Progenitor cell of endocrine pancreas (in vitro differentiated cells): Measurements from ENCODE around the gene ELOVL1. TPM values are rescaled to one million over a fixed set of nuclear protein-coding genes. Genes with fewer than 3 reads are reported as not detected.

ENCODE experiments used
- DNase-seq: peaks from one replicate; pipeline ENCODE4 v3.0.0; 2021; ENCODE audit warnings: low spot score; ENCODE audit not compliant: unreplicated experiment
- H3K27ac Mint-ChIP-seq: 2 replicates; pipeline ENCODE4 v1.8.0; 2021; ENCODE audit warnings: mild to moderate bottlenecking, moderate library complexity, mixed read lengths
- H3K27me3 Mint-ChIP-seq: 2 replicates; pipeline ENCODE4 v1.8.0; 2021; ENCODE audit warnings: mixed read lengths
- H3K36me3 Mint-ChIP-seq: 2 replicates; pipeline ENCODE4 v1.8.0; 2022; ENCODE audit warnings: mixed read lengths; ENCODE audit not compliant: insufficient read depth
- H3K4me1 Mint-ChIP-seq: 2 replicates; pipeline ENCODE4 v1.8.0; 2021; ENCODE audit warnings: low read depth, mixed read lengths
- H3K4me3 Mint-ChIP-seq: 2 replicates; pipeline ENCODE4 v1.8.0; 2021; ENCODE audit warnings: low read depth, mild to moderate bottlenecking, moderate library complexity, mixed read lengths
- H3K9me3 Mint-ChIP-seq: 2 replicates; pipeline ENCODE4 v1.8.0; 2021; ENCODE audit warnings: low read depth, mixed read lengths
- CTCF ChIP-seq: fragments of 200-600 bp; sonication (generic); IDR thresholded peaks from one replicate; pipeline ENCODE4 v1.5.0; 2021; ENCODE audit warnings: antibody characterized with exemption, mild to moderate bottlenecking; ENCODE audit not compliant: unreplicated experiment
- total RNA-seq: library from RNA; stranded (reverse); gene quantifications from 2 replicates; pipeline ENCODE4 v1.2.1, GENCODE V29; 2021

ELOVL1 gene
- total RNA-seq, 1 donor from 2014 or later: 46.0 TPM

- DNase-seq: no peak
- Mint-ChIP-seq H3K36me3 (no peaks in the 10 kb centered on the region), H3K27ac (no peak overlapping the region), H3K9me3 (no peaks in the 10 kb centered on the region), H3K4me3 (no peak overlapping the region), H3K4me1 (no peaks in the 10 kb centered on the region), H3K27me3 (peaks cover 4% of the 10 kb centered on the region)
- no peak for TF ChIP-seq CTCF
Measured at GRCh38 chr1:43318831-43319230, 49.0 kb downstream of the ELOVL1 start.

DNA sequence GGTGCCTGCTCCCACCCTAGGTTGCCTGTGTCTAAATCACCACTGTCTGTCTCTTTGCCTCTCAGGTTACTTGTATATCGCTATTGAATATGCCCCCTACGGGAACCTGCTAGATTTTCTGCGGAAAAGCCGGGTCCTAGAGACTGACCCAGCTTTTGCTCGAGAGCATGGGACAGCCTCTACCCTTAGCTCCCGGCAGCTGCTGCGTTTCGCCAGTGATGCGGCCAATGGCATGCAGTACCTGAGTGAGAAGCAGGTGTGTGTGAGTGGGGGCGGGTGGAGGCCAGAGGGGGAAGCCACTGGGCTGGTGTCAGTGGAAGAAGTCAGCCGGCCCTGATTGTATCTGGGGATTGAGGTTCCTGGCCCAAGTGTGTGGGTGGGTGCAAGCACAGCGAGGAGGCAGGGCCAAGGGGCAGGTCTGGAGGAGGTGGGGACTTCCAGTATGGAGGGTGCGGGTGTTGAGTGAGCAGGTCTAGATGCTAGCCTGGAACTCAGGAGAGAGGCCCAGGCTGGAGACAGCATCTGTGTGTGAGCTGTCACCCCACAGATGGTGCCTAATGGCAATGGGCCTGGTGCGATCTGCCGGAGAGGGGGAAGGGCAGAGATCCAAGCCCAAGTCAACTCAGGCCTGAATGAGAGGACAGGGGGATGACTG is 49.9 kb downstream of the ELOVL1 start:
- no peaks in the 10 kb centered on the region for H3K9me3 Mint-ChIP-seq
- H3K27me3 Mint-ChIP-seq: peaks cover 4% of the 10 kb centered on the region
- no peak for DNase-seq
- H3K4me3 Mint-ChIP-seq: no peak overlapping the region
- peaks cover 3% of the 10 kb centered on the region for H3K4me1 Mint-ChIP-seq
- no peaks in the 10 kb centered on the region for H3K36me3 Mint-ChIP-seq
- no peak overlapping the region for H3K27ac Mint-ChIP-seq
- no peak for TF ChIP-seq CTCF

DNA sequence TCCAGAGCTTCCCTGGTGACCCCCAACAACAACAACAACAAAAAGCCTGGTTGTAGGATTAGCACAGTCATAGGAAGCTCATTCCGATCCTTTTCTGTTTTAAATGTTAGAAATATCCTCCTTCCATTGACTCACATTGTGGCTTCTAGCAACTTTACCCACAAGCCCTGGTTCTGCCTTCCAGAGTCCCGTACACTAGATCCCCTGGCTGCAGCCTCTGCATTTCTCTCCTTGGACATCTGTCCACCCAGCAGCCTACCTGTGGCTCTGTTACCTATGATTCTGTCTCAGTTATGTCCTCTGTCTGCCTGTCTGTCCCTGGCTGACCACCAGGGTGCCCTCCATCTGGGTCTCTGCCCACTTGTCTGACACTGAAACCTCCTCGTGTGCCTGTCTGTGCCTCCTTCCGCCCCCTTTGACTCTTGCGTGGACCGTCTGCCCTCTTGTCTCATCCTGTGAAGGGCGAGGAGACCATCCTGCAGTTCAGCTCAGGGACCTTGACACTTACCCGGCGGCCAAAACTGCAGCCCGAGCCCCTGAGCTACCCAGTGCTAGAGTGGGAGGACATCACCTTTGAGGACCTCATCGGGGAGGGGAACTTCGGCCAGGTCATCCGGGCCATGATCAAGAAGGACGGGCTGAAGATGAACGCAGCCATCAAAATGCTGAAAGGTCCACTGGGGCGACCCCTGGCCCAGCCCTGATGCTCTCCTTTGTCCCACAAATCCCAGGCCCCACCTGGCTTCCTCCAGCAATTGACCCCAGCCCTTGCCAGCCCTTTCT is 50.9 kb downstream of the ELOVL1 start:
- no peaks in the 10 kb centered on the region for H3K36me3 Mint-ChIP-seq
- no peaks in the 10 kb centered on the region for H3K9me3 Mint-ChIP-seq
- TF ChIP-seq CTCF: no peak
- peaks cover 7% of the 10 kb centered on the region for H3K27me3 Mint-ChIP-seq
- DNase-seq: no peak
- H3K4me1 Mint-ChIP-seq: peaks cover 3% of the 10 kb centered on the region
- H3K27ac Mint-ChIP-seq: no peak overlapping the region
- H3K4me3 Mint-ChIP-seq: no peak overlapping the region

DNA sequence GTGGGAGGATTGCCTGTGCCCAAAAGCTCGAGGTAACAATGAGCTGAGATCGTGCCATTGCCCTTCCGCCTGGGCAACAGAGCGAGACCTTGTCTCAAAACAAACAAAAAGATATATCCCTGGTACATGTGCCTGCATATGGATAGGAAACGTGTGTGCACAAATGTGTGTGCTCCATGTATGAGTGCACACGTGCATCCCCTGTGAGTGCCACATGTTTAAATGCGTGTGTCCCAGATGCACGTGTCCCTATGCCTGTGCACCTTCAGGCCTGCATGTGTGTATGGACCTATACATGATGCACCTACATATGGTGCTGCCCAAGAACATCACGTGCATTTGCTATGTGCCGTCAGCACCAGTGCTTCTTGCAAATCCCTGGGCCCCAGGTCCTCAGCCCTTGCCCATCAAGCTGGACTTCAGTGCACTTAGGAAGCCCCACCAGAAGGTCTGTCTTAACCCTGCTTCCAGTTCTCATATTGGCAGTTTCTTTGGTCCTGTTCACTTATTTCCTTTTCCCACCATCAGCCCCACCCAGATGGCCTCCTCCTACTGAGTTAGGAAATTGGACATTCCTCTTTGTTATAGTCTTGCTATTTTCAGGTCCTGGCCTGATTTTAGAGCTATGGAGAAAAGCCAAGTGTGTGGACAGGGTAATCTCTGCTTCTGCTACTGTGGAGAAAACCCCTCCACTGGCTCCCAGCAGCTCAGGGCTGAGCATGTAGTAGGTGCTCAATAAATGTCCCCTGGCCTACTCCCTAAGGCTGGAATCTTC is 51.7 kb downstream of the ELOVL1 start:
- Mint-ChIP-seq H3K27me3 (peaks cover 7% of the 10 kb centered on the region), H3K4me3 (no peak overlapping the region), H3K9me3 (no peaks in the 10 kb centered on the region), H3K36me3 (no peaks in the 10 kb centered on the region), H3K4me1 (peaks cover 3% of the 10 kb centered on the region), H3K27ac (no peak overlapping the region)
- TF ChIP-seq CTCF: no peak
- DNase-seq: no peak

- Mint-ChIP-seq H3K4me3 (no peak overlapping the region), H3K27ac (no peak overlapping the region), H3K9me3 (no peaks in the 10 kb centered on the region), H3K4me1 (peaks cover 3% of the 10 kb centered on the region), H3K36me3 (no peaks in the 10 kb centered on the region), H3K27me3 (peaks cover 12% of the 10 kb centered on the region)
- no peak for DNase-seq
- TF ChIP-seq CTCF: no peak
Measured at GRCh38 chr1:43315481-43315880, 52.3 kb downstream of the ELOVL1 start.
